Islet of Langerhans (tissue), 1 donor: ENCODE results near the gene CRYBA2.

ENCODE experiments used
- FAIRE-seq: peaks from one replicate; lab custom pipeline; 2011; peaks lifted over from hg19 to GRCh38; lab: Jason Lieb, UNC

Gene CRYBA2

GRCh38 chr2:219023045-219023605 is 29.9 kb upstream of the CRYBA2 start:
- FAIRE-seq, result no peak

GRCh38 chr2:219022616-219023015 is 29.4 kb upstream of the CRYBA2 start:
- no peak for FAIRE-seq

GRCh38 chr2:219022041-219022440 is 28.8 kb upstream of the CRYBA2 start:
- FAIRE-seq, result no peak

- no peak for FAIRE-seq
Observed at GRCh38 chr2:219021591-219021990, 28.4 kb upstream of the CRYBA2 start.

- no peak for FAIRE-seq
Observed at GRCh38 chr2:219020604-219021365, 27.6 kb upstream of the CRYBA2 start.

GRCh38 chr2:219019436-219019835 is 26.2 kb upstream of the CRYBA2 start:
- FAIRE-seq, result no peak

- FAIRE-seq, result no peak
Observed at GRCh38 chr2:219018726-219019125, 25.5 kb upstream of the CRYBA2 start.

GRCh38 chr2:219018286-219018685 is 25.1 kb upstream of the CRYBA2 start:
- no peak for FAIRE-seq

GRCh38 chr2:219017201-219017931 is 24.1 kb upstream of the CRYBA2 start:
- no peak for FAIRE-seq

GRCh38 chr2:219016721-219017120 is 23.5 kb upstream of the CRYBA2 start:
- FAIRE-seq, result no peak

- no peak for FAIRE-seq
Observed at GRCh38 chr2:219010873-219011272, 17.7 kb upstream of the CRYBA2 start.

GRCh38 chr2:219010162-219010756 is 17.0 kb upstream of the CRYBA2 start:
- no peak for FAIRE-seq

GRCh38 chr2:219009294-219009693 is 16.1 kb upstream of the CRYBA2 start:
- FAIRE-seq, result no peak

- no peak for FAIRE-seq
Observed at GRCh38 chr2:219003979-219004378, 10.8 kb upstream of the CRYBA2 start.

GRCh38 chr2:219003267-219003634 is 10.0 kb upstream of the CRYBA2 start:
- no peak for FAIRE-seq

- no peak for FAIRE-seq
Observed at GRCh38 chr2:219002395-219003266, 9.4 kb upstream of the CRYBA2 start.

GRCh38 chr2:219001577-219002394 is 8.6 kb upstream of the CRYBA2 start:
- FAIRE-seq, result peak; percentile 17

- FAIRE-seq, result no peak
Observed at GRCh38 chr2:219001100-219001576, 7.9 kb upstream of the CRYBA2 start.

- no peak for FAIRE-seq
Observed at GRCh38 chr2:219000569-219000960, 7.3 kb upstream of the CRYBA2 start.

- FAIRE-seq, result no peak
Observed at GRCh38 chr2:218999881-219000568, 6.8 kb upstream of the CRYBA2 start.
